Bone marrow (tissue), 2 donors: Measurements from ENCODE around the gene AUTS2.

Experiments used
- DNase-seq, 2 donors: peaks; one replicate each; lab custom pipeline; 2025; lab: John Stamatoyannopoulos, UW

Gene AUTS2

GRCh38 chr7:70419526-70420380 is 821.5 kb downstream of the AUTS2 start:
- DNase-seq: no peak

- DNase-seq: no peak
Measured at GRCh38 chr7:70420381-70420662, 822.0 kb downstream of the AUTS2 start.

- DNase-seq: no peak
Measured at GRCh38 chr7:70421319-70421718, 823.0 kb downstream of the AUTS2 start.

GRCh38 chr7:70426249-70426880 is 828.1 kb downstream of the AUTS2 start:
- DNase-seq: no peak

- no peak for DNase-seq
Measured at GRCh38 chr7:70432567-70433001, 834.3 kb downstream of the AUTS2 start.

- DNase-seq: no peak
Measured at GRCh38 chr7:70434376-70434775, 836.1 kb downstream of the AUTS2 start.

GRCh38 chr7:70434821-70435220 is 836.5 kb downstream of the AUTS2 start:
- DNase-seq: no peak

GRCh38 chr7:70435634-70436033 is 837.4 kb downstream of the AUTS2 start:
- peak in 1 of 2 donors; percentile 5 for DNase-seq

- DNase-seq: no peak
Measured at GRCh38 chr7:70436790-70437350, 838.6 kb downstream of the AUTS2 start.

- no peak for DNase-seq
Measured at GRCh38 chr7:70439651-70440050, 841.4 kb downstream of the AUTS2 start.

GRCh38 chr7:70446448-70447143 is 848.3 kb downstream of the AUTS2 start:
- no peak for DNase-seq

GRCh38 chr7:70448312-70448906 is 850.1 kb downstream of the AUTS2 start:
- DNase-seq: no peak

GRCh38 chr7:70450731-70451130 is 852.5 kb downstream of the AUTS2 start:
- no peak for DNase-seq

GRCh38 chr7:70455925-70456324 is 857.6 kb downstream of the AUTS2 start:
- no peak for DNase-seq

GRCh38 chr7:70456719-70457118 is 858.4 kb downstream of the AUTS2 start:
- DNase-seq: no peak

- DNase-seq: no peak
Measured at GRCh38 chr7:70457482-70457881, 859.2 kb downstream of the AUTS2 start.

- no peak for DNase-seq
Measured at GRCh38 chr7:70457883-70458680, 859.8 kb downstream of the AUTS2 start.

- DNase-seq: no peak
Measured at GRCh38 chr7:70458745-70459144, 860.5 kb downstream of the AUTS2 start.

GRCh38 chr7:70459546-70459945 is 861.3 kb downstream of the AUTS2 start:
- DNase-seq: no peak

GRCh38 chr7:70460071-70460470 is 861.8 kb downstream of the AUTS2 start:
- DNase-seq: no peak

- DNase-seq: no peak
Measured at GRCh38 chr7:70460562-70460961, 862.3 kb downstream of the AUTS2 start.
